ENCODE measurements around the gene HRH1.

GRCh38 chr3:11289864-11290263 is 135.6 kb downstream of the HRH1 start:
- TF ChIP-seq EP300 (IDR thresholded peaks at IDR 0.05) (no peak), POLR2A (IDR thresholded peaks at IDR 0.05; ENCODE audit: low read depth) (no peak)

All from esophagus muscularis mucosa (tissue), 2 donors.